Suppressor macrophage (primary cell): Measurements from ENCODE around the gene MSMO1.
"Not testable (repeated sequence)": the region's sequence is repeated elsewhere in the genome, so short reads cannot be mapped to it uniquely, and the experiment has no call there.

Experiments used
- DNase-seq, 4 experiments: peaks; one replicate each; pipeline ENCODE4 v3.0.0-alpha.2; 2020 to 2022
- total RNA-seq, 17 experiments: gene quantifications; one replicate each; lab custom pipeline; 2026; ENCODE audit warnings: mixed read lengths in 6 of 17, inconsistent platforms in 3 of 17; lab: John Stamatoyannopoulos, UW

Gene MSMO1
- 93.0 to 383 (median 217) reads per million in 17 experiments for total RNA-seq

DNA sequence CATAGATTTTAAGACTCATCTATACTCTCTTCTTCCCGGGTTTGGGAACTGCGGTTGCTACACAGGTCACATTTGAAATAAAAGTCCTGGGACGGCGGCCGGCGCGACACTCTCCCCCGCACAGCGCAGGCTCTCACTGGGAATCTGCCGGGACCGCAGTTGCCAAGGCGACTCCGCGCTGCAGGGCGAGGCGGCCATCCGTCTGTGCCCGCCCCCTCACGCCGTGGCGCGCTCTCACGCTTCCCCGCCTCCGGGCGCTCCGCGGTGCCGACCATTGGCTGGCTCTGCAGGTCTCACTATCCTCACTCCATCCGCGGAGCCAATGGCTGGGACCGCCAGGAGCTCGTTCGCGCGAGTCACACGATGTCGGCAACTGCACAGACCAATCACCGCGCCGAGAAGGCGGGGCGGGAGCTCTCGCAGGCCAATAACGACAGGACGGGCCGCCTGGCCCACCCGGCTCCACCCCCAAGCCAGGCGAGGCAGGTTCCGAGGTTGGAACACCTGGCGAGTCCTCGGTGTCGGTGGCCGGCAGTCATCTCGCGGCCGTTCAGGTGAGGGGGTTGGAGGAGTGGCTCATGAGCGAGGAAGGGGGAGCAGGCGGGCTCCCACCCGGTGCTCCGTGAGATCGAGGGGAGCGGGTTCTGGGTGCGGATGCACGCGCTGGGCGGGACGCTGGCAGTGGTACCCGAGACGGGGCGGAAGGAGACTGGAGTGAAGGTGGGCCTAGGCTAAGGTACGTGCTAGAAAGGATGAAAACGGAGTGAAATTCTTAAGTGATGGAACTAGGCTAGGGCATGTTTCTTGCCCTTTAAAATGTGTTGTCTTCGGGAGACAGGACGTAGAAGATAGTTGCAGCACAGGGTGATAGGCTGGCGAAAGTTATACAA lies at the start of gene MSMO1:
Gene MSMO1, plus strand, starts transcription at position 459 of the 890 bp plus-strand sequence. CDS start 5,702 bp downstream, outside the sequence.
- peak; percentile 99 to 100 (median 100) for DNase-seq

DNA sequence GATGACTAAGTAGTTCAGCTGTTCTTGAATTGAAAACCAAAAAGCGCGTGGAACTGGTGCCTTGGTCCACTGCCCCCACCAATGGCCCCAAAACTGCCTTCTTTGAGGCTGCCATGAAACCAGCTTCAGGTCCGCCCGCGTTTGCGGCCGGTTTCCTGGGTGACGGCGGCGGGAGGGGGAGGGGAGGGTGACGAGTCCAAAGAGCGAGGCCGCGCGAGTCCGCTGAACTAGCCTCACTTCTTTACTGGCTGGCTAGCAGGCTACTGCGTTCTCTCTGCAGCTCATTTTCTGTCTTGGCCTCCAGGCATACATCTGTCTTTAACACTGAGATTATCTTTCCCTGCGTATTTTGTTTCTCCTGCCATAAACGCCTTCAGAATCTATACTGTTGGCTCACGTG lies 47.9 kb upstream of the MSMO1 start:
- not testable (repeated sequence) for DNase-seq

DNA sequence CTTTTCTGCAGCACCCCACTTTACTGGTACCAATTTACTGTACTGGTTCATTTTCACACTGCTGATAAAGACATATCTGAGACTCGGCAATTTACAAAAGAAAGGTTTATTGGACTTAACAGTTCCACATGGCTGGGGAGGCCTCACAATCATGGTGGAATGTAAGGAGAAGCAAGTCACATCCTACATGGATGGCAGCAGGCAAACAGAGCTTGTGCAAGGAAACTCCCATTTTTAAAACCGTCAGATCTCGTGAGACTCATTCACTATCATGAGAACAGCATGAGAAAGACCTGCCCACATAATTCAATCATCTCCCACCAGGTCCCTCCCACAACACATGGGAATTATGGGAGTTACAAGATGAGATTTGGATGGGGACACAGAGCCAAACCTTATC lies 42.8 kb upstream of the MSMO1 start:
- not testable (repeated sequence) for DNase-seq

DNA sequence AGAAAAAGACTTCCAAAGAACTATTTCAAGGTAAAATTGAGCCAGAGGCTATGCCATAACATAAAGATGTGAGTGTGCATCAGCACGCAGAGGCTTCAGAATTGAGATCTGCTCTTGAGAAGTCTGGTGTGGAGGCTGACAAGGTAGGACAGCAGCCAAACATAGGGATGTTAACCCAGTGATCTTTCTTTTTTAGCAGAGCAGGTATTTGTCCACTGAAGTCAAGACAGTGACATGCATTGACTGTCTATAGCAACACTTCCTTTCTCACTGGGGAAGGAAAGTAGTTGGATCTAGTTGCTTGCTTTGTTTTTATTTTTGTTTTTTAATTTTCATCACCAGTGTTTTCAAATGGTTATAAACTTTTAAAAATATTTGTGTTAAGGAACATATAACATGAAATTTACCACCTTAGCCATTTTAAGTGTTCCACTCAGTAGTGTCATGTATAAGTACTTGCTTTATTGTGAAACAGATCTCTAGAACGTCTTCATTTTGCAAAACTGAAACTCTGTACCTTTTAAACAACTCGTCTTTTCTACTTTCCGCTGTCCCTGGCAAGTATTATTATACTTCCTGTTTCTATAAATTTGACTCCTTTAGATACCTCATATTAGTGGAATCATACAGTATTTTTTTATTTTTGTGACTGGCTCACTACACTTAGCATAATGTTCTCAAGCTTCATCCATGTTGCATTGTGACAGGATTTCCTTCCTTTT lies 40.7 kb upstream of the MSMO1 start:
- peak in 2 of 4 experiments; percentile 18 to 30 for DNase-seq

DNA sequence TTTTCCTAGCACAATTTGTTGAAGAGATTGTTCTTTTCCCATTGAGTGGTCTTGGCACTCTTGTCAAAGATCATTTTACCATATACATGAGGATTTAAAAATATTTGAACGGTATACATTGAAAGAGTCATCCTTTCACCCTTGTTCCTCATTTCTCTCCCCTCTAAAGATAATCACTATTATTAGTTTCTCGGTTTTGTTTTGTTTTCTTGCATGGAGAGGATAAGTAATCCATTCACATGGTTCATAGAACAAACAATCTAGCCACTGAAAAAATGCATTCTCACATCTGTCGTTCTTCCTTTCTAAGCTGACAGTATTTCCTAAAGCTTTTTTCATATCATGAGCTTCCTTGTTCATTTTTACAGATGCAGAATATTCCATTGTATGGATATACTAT lies 39.2 kb upstream of the MSMO1 start:
- no peak for DNase-seq

DNA sequence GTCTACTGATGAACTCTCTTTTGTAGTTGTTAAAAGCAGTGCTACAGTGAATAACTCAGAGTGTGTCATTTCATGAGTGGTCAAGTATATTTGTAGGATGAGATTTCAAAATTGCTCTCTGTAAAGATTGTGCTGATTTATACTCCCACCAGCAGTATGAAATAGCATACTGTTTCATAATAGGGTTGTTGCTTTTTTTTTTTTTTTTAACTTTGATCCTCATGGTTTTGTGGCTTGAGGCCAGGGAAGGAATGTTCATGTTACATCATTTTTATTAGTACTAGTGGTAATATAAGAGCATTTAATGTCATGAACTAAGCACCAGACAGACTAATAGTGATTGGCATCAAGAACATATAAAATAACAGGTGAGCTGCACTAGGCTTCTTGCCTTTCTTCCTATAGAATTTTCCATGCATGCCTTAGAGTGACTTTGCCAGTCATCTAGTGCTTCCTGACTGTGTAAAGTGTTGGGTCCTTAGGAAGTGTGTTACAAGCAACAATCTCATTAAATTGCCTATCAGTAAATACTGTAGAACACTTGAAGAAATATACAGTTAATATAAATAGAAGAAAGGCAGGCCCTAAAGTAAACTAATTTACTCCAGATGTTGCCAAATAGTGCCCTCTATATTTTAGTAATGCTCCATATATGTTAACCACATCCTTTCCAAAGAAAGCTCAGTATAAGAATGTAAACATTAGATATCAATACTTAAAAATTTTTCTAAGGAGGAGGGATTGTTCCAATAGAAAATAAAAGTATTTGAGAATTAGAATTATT lies 38.6 kb upstream of the MSMO1 start:
- DNase-seq: peak; percentile 16 to 80 (median 44)

DNA sequence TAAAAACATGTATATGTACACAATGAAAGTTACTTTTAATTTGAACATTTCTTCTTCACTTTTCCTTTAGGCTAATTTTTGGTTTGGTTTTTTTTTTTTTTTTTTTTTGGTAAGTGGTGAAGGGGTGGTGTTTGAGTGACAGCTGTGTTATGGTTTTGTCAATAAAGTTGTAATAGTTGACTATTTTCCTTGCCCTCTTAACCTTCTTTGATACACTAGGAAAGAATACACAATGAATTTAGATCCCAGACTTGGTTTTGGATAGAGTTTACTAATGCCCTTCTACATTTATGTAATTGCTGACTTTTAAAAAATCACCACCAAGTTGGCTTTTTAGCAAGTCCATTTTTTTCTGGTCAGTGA lies 38.1 kb upstream of the MSMO1 start:
- no peak for DNase-seq

DNA sequence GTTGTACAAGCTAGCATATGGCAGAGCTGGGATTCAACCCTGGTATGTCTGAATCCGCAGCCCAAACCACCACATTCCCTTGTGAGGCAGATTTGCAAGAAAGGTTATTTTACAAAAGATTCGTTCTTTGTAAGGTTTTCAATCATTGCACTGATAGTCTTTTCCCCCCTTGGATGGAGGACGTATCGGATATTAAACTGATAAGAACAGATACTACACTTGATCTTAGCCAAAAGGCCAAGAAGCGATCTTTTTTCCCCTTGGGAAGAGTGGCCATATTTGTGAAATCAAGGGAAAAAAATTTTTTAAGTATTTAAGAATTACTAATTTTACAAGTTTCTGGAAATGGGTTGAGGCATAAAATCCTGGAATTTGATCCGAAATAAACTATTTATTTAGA lies 34.4 kb upstream of the MSMO1 start:
- no peak for DNase-seq

DNA sequence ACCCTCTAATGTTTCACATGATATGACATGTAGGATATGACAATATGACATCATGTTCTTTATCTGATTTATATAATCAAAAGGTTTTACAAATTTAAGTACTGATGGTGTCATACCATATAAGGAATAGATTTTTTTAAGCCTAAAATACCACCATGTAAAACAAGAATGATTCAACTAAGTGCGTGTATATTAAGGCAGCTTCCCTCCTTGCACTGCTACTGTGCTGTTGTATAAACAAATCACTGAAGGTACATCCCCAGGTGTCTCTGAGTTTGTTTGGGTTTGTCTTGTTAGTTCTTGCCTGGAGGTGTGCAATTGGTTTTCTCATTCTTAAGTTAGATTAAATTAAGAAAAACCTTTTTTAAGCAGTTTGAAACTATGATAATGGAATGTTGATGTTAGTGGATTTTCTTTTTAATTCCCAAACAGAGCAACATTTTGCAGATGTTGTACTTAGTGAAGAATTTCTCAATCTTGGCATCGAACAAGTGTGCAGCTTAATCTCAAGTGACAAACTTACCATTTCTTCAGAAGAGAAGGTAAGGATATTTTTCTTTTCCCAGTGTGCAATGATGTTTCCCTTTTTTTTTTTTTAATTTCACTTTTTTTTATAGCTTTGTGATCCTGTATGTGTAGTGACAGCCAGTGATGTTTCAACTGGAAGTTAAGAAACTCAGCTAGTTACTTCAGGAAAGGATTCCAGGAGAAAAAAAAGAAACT lies 33.4 kb upstream of the MSMO1 start:
- no peak for DNase-seq

DNA sequence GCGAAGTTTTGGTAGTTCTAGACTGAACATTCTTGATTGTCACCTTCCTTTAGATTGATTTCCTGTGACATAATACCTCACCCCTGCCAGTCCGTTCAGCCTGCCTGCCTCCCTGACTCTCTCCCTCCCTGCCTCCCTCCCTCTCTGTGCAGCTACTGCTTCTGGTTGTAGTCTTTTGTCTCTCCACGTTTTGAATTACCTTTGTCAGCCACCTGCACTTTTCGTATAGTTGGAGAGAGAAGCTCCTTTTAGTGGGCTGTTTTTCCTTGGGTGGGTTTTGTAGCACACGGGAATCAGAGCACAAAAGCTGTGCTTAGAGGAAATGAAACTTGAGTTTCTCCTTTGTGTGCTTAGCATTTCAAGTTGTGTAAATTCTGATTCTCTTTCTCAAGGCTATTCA lies 32.6 kb upstream of the MSMO1 start:
- peak in 3 of 4 experiments; percentile 7 to 50 (median 27) for DNase-seq

DNA sequence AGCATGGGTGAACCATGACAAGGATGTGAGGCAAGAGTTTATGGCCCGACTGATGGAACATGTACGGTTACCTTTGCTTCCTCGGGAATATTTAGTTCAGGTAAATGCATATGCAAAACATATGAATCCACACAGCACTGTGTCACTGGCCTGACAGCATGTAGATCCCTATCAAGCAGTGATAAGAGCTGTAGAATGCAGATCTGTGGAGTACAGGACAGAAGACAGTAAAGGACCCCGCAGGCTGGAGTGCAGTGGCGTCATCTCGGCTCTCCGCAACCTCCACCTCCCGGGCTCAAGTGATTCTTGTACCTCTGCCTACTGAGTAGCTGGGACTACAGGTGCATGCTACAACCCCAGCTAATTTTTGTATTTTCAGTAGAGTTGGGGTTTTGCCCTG lies 29.8 kb upstream of the MSMO1 start:
- DNase-seq: no peak

DNA sequence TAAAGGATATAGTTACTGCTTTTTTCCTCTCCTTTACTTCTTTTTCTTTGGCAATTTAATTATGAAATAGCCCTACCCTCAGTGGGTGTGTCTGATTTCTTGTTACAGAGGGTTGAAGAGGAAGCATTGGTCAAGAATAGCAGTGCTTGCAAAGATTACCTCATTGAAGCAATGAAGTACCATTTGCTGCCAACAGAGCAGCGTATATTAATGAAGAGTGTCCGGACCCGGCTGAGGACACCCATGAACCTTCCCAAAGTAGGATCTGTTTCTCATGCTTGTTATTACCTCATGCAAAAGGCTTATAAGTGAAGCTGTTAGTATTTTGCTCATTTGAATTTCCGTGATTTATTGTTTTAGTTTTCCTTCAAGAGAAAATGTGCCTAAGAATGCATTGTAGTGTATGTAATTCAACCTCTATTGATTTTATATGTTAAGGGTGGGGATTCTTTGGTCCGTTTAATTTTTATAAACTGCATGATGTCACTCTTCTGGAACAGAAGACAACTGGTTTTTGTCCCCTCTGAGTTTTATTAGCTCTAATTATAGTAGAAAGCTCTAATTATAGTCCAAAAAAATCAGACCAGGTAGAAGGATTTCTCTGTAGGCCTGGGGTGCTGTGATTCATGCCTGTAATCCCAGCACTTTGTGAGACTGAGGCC lies 27.9 kb upstream of the MSMO1 start:
- peak; percentile 42 to 85 (median 75) for DNase-seq

DNA sequence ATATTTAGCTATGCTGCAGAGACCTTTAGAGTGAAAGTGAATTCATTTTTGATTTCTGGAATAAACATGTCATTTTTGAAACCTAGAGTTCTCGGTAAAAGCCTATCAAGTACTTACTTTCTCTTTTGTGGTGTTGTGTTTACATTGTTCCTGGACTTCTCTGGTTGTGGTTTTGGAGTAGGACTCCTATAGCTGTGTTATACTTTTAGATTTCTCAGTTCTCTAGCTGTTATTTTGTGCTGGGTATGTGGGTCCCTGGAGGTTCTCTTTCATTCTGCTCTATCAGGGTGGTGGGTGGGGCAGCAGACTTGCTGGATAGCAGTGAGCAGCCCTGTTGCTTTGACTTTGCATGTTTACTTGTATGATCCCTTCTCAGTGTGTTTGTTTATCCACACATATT lies 25.6 kb upstream of the MSMO1 start:
- peak in 3 of 4 experiments; percentile 10 to 27 (median 20) for DNase-seq

DNA sequence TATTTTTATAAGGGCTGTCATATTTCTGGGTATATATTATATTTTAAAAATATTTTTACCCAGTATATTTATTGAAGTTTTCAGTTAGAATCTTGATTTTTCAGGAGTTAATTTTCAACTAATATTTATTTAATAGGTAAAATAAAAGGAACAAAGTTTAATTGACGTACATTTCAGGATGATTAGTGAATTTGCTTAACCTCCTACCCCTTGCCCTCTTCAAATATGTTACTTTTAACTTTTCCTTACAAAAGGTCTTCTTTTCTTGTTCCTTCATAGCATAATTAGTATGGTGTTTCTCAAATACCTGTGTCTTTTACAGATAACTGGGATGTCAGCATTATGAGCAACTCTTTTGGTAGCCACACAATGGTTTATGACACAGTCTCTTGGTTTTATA lies 24.8 kb upstream of the MSMO1 start:
- no peak for DNase-seq

DNA sequence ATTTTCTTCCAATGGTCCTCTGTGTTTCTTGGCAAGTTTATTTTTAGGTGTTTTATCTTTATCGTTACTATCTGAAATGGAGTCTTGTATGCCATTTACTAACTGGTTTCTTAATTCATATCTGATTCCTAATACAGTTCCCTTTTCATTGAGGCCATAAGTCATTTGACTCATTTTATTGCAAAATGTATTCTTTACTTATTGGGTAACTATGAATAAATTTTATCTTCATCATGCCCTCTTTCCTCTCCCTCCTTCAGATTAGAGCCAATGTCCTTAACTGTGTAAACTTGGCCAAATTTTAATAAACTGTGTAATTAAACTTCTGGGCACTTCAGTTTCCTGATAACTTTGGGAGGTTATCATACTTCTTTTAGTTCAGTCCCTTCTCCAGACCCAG lies 19.3 kb upstream of the MSMO1 start:
- peak in 2 of 4 experiments; percentile 62 to 66 for DNase-seq

DNA sequence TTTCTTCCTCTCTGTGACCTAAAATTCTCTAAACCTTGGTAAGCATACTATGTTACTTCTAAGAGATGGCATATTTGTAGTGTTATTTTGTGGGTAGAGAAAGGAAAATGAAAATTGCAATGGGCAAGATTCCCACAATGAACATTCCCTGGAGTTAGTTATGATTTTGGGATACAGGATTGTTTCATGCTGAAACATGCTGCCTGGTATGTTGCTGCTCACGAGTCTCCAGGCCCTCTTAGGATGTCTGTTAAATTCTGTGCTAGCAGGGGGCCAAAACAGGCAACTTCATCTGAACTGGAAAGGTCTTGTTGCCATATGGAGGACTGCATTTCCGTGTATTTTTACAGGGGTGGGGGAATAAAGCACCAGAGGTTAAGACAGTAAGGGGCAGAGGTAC lies 18.9 kb upstream of the MSMO1 start:
- DNase-seq: no peak

DNA sequence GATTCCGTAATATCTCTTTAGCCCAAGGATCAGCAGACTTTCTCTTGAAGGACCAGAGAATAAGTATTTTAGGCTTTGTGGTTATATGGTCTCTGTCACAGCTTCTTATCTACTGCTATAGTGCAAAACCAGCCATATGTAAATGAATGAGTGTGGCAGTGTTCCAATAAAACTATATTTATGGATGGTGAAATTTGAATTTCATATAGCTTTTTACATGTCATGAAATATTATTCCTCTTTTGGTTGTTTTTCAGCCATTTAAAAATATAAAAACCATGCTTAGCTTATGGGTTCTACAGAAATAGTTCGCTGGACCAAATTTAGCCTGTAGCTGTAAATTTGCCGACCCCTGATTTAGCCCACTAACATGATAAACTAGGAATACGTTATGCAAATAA lies 18.0 kb upstream of the MSMO1 start:
- no peak for DNase-seq

DNA sequence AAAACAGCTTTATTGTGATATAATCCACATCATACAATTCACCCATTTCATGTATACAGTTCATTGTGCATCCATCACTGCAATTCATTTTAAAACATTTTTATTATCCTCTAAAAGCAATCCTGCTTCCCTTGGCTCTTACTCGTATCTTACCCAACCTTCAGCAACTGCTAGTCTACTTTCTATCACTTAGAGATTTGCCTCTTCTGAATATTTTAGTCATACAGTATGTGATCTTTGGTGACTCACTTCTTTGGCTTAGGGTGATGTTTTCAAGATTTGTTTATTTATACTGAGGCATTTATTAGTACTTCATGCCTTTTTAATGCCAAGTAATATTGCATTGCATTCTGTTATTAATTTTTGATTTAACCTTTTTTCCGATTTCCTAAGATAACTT lies 15.0 kb upstream of the MSMO1 start:
- no peak for DNase-seq

DNA sequence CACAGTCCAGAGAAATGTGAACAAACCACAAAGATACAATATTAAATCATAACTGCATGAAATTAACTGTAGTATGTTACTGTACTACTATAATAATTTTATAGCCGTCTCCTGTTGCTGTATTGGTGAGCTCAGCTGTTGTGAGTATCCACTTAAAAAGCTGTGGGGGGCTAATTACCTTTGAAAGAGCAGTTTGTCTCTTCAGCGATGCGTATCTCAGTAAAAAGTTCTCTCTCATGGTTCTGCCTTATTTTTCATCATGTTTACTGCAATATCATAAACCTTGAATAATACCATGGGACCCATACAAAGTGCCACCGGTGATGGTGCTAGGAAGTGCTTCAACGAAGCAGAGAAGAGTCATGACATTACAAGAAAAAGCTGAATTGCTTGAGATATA lies 8.4 kb upstream of the MSMO1 start:
- DNase-seq: no peak

DNA sequence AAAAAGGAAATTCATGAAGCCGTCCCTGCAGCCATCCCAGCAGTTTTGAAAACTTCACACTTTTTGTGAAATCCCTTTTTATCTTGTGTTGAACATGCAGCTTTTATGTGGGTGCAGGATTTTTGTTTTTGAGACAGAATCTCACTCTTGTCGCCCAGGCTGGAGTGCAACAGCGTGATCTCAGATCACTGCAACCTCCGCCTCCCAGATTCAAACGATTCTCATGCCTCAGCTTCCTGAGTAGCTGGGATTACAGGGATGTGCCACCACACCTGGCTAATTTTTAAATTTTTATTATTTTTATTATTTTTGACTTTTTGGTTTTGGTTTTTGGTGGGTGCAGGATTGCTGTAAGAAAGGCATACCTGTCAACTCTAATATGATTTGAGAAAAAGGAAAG lies 8.0 kb upstream of the MSMO1 start:
- DNase-seq: no peak

DNA sequence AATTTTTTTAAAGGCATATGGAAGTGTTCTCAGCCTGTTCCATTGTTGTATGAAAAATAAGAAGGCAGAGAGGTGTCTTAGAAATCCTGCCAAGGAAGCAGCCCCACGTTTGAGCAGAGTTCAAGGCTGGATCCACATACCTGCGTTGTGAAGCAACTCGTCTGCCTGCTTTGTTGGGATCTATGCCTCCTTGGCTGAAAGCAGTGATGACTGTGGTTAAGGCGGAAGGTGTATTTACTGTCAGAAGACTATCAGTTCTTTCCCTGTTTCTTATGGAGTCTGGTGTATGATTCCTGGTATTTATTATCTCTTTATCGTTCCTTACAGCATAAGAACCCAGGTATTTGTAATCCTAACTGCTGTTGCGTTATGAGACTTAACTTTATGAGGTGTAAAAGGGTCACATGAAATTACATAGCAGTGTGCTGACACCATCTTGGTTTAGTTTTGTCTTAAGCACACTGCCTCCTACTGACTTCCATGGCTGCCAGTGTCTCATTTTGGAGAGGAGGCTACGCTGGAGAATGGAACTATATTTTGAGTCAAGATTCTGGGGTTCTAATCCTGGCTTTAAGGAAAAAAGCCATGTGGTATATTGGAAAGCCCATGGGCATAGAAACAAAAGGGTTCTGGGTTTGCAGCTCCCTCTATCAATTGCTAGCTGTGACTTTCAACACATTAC lies 3.1 kb upstream of the MSMO1 start:
- DNase-seq: no peak
